SJCRH30 (cell line): ENCODE data around the gene HSBP1L1. TPM values are rescaled to one million over a fixed set of nuclear protein-coding genes. Genes with fewer than 3 reads are reported as not detected.

Source experiments
- DNase-seq, 2 experiments: peaks; one replicate each; pipeline ENCODE4 v3.0.0-alpha.2; 2015 to 2020
- H3K27ac ChIP-seq: fragments of 250-450 bp; sonication (Bioruptor Pico); 2 replicates; pipeline ENCODE4 v1.5.1; 2020; ENCODE audit warnings: mild to moderate bottlenecking, moderate library complexity
- H3K27me3 ChIP-seq: fragments of 250-450 bp; sonication (Bioruptor Pico); 2 replicates; pipeline ENCODE4 v1.5.1; 2020; ENCODE audit warnings: mild to moderate bottlenecking, moderate library complexity
- H3K36me3 ChIP-seq: fragments of 250-450 bp; sonication (Bioruptor Pico); 2 replicates; pipeline ENCODE4 v1.5.1; 2020; ENCODE audit warnings: mild to moderate bottlenecking, moderate library complexity
- H3K4me1 ChIP-seq: fragments of 250-450 bp; sonication (Bioruptor Pico); 2 replicates; pipeline ENCODE4 v1.5.1; 2020; ENCODE audit warnings: mild to moderate bottlenecking, moderate library complexity
- H3K4me3 ChIP-seq: fragments of 250-450 bp; sonication (Bioruptor Pico); 2 replicates; pipeline ENCODE4 v1.5.1; 2020; ENCODE audit warnings: mild to moderate bottlenecking, moderate library complexity
- H3K9me3 ChIP-seq: fragments of 250-450 bp; sonication (Bioruptor Pico); replicated peaks from 2 replicates; pipeline ENCODE4 v1.5.1; 2020; ENCODE audit warnings: mild to moderate bottlenecking, moderate library complexity
- total RNA-seq: library from RNA; depleted of rRNA; stranded (reverse); fragments of >200 nt; shearing (Covaris generic); gene quantifications from 2 replicates; pipeline ENCODE4 v1.2.3, GENCODE V29; 2014

Gene HSBP1L1
- total RNA-seq, 1 experiment from 2014 or later = not detected

GRCh38 chr18:79924814-79925731, 39.4 kb upstream of the HSBP1L1 start:
- Histone ChIP-seq H3K4me1 (peaks cover 19% of the 10 kb centered on the region), H3K4me3 (no peak overlapping the region), H3K27me3 (no peaks in the 10 kb centered on the region), H3K27ac (peak overlapping the region; percentile 13; the same call in 1 of the 2 replicates), H3K36me3 (no peaks in the 10 kb centered on the region), H3K9me3 (peaks cover 8% of the 10 kb centered on the region; the same call in 1 of the 2 replicates)
- DNase-seq = peak; percentile 41 to 56

GRCh38 chr18:79926306-79926705, 38.1 kb upstream of the HSBP1L1 start:
- H3K27ac ChIP-seq = no peak overlapping the region
- DNase-seq = no peak

GRCh38 chr18:79926715-79927606, 37.5 kb upstream of the HSBP1L1 start:
- H3K27ac ChIP-seq = peak overlapping the region; percentile 64

More at GRCh38 chr18:79926306-79926705, 38.1 kb upstream of the HSBP1L1 start:
- H3K4me1 ChIP-seq = peaks cover 19% of the 10 kb centered on the region
- no peaks in the 10 kb centered on the region for H3K27me3 ChIP-seq
- peaks cover 9% of the 10 kb centered on the region; the same call in 1 of the 2 replicates for H3K9me3 ChIP-seq
- H3K36me3 ChIP-seq = no peaks in the 10 kb centered on the region
- no peak overlapping the region for H3K4me3 ChIP-seq

GRCh38 chr18:79927607-79928562, 36.6 kb upstream of the HSBP1L1 start:
- no peaks in the 10 kb centered on the region for H3K27me3 ChIP-seq
- peaks cover 11% of the 10 kb centered on the region; the same call in 1 of the 2 replicates for H3K9me3 ChIP-seq
- no peaks in the 10 kb centered on the region for H3K36me3 ChIP-seq
- H3K4me1 ChIP-seq = peaks cover 19% of the 10 kb centered on the region
- peak overlapping the region; percentile 64 for H3K27ac ChIP-seq
- H3K4me3 ChIP-seq = peak overlapping the region; percentile 41
- DNase-seq = peak; percentile 81 to 85

More at GRCh38 chr18:79926715-79927606, 37.5 kb upstream of the HSBP1L1 start:
- peaks cover 19% of the 10 kb centered on the region for H3K4me1 ChIP-seq
- no peaks in the 10 kb centered on the region for H3K36me3 ChIP-seq
- DNase-seq = no peak
- peak overlapping the region; percentile 41 for H3K4me3 ChIP-seq
- no peaks in the 10 kb centered on the region for H3K27me3 ChIP-seq
- H3K9me3 ChIP-seq = peaks cover 9% of the 10 kb centered on the region; the same call in 1 of the 2 replicates

GRCh38 chr18:79928563-79928960, 35.9 kb upstream of the HSBP1L1 start:
- no peak for DNase-seq
- Histone ChIP-seq H3K27ac (peak overlapping the region; percentile 64; the same call in 1 of the 2 replicates), H3K9me3 (peaks cover 16% of the 10 kb centered on the region; the same call in 1 of the 2 replicates), H3K27me3 (no peaks in the 10 kb centered on the region), H3K4me1 (peaks cover 19% of the 10 kb centered on the region), H3K36me3 (no peaks in the 10 kb centered on the region), H3K4me3 (no peak overlapping the region)

GRCh38 chr18:79930020-79930642, 34.3 kb upstream of the HSBP1L1 start:
- peaks cover 16% of the 10 kb centered on the region; the same call in 1 of the 2 replicates for H3K9me3 ChIP-seq
- no peaks in the 10 kb centered on the region for H3K27me3 ChIP-seq
- no peak overlapping the region for H3K27ac ChIP-seq
- peaks cover 17% of the 10 kb centered on the region for H3K4me1 ChIP-seq
- H3K36me3 ChIP-seq = no peaks in the 10 kb centered on the region
- no peak overlapping the region for H3K4me3 ChIP-seq
- no peak for DNase-seq

- Histone ChIP-seq H3K4me3 (no peak overlapping the region), H3K27me3 (no peaks in the 10 kb centered on the region), H3K4me1 (peaks cover 12% of the 10 kb centered on the region; the same call in 1 of the 2 replicates), H3K27ac (no peak overlapping the region), H3K9me3 (peaks cover 16% of the 10 kb centered on the region; the same call in 1 of the 2 replicates), H3K36me3 (no peaks in the 10 kb centered on the region)
- no peak for DNase-seq
These were observed 33.0 kb upstream of the HSBP1L1 start for GRCh38 chr18:79931475-79931874.

GRCh38 chr18:79932907-79933306, 31.5 kb upstream of the HSBP1L1 start:
- H3K27ac ChIP-seq = no peak overlapping the region
- DNase-seq = no peak
- peaks cover 4% of the 10 kb centered on the region; the same call in 1 of the 2 replicates for H3K4me1 ChIP-seq
- no peak overlapping the region for H3K4me3 ChIP-seq
- H3K9me3 ChIP-seq = peaks cover 16% of the 10 kb centered on the region; the same call in 1 of the 2 replicates
- no peaks in the 10 kb centered on the region for H3K27me3 ChIP-seq
- H3K36me3 ChIP-seq = no peaks in the 10 kb centered on the region

- Histone ChIP-seq H3K4me3 (no peak overlapping the region), H3K27ac (no peak overlapping the region), H3K36me3 (no peaks in the 10 kb centered on the region), H3K27me3 (no peaks in the 10 kb centered on the region), H3K9me3 (peaks cover 16% of the 10 kb centered on the region; the same call in 1 of the 2 replicates), H3K4me1 (no peaks in the 10 kb centered on the region)
- DNase-seq = no peak
These were observed 30.7 kb upstream of the HSBP1L1 start for GRCh38 chr18:79933765-79934164.

- H3K27me3 ChIP-seq = no peaks in the 10 kb centered on the region
- H3K9me3 ChIP-seq = peaks cover 14% of the 10 kb centered on the region; the same call in 1 of the 2 replicates
- H3K27ac ChIP-seq = no peak overlapping the region
- H3K4me1 ChIP-seq = no peaks in the 10 kb centered on the region
- no peak for DNase-seq
- no peak overlapping the region for H3K4me3 ChIP-seq
- no peaks in the 10 kb centered on the region for H3K36me3 ChIP-seq
These were observed 29.9 kb upstream of the HSBP1L1 start for GRCh38 chr18:79934311-79935097.

- DNase-seq = no peak
- H3K27me3 ChIP-seq = no peaks in the 10 kb centered on the region
- no peaks in the 10 kb centered on the region for H3K36me3 ChIP-seq
- H3K27ac ChIP-seq = no peak overlapping the region
- H3K9me3 ChIP-seq = peaks cover 8% of the 10 kb centered on the region; the same call in 1 of the 2 replicates
- no peaks in the 10 kb centered on the region for H3K4me1 ChIP-seq
- H3K4me3 ChIP-seq = no peak overlapping the region
These were observed 29.4 kb upstream of the HSBP1L1 start for GRCh38 chr18:79935098-79935480.

GRCh38 chr18:79935499-79935898, 28.9 kb upstream of the HSBP1L1 start:
- no peak overlapping the region for H3K4me3 ChIP-seq
- no peak for DNase-seq
- no peaks in the 10 kb centered on the region for H3K27me3 ChIP-seq

More at GRCh38 chr18:79935499-79935898, 28.9 kb upstream of the HSBP1L1 start:
- Histone ChIP-seq H3K4me1 (no peaks in the 10 kb centered on the region), H3K27ac (no peak overlapping the region), H3K9me3 (peaks cover 8% of the 10 kb centered on the region; the same call in 1 of the 2 replicates), H3K36me3 (no peaks in the 10 kb centered on the region)
